ENCODE measurements around the gene TIMP3. TPM values are rescaled to one million over a fixed set of nuclear protein-coding genes. Genes with fewer than 3 reads are reported as not detected.

Gene TIMP3
- total and polyA plus RNA-seq, 2 donors (not counting 1 experiment from before 2014, with no cell fraction given): 242 to 375 TPM

DNA sequence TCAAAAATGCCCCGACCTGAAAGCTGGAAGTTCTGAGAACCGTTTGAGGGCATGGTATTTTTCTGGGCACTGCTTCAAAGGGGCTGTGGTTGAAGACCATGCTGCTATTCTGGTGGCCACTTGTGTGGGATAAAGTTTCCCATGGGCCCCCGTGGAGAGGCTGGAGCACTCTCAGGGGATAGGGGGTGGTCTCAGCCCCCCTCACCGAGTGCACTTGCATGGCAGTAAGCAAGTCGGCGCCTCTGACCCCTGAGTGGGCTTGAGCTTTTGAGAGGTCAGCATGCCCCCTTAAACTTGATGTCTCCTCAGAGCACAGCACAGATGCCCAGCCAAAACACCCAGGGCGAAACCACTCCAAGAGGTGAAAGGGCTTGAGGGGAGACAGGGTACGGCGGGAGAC lies 35.6 kb downstream of the TIMP3 start:
- Histone ChIP-seq H3K27ac (ENCODE audit: insufficient read depth, low read length) (no peak overlapping the region), H3K4me1 (ENCODE audit: control insufficient read depth, extremely low read depth, insufficient read depth, low read length) (no peaks in the 10 kb centered on the region), H3K27me3 (ENCODE audit: control insufficient read depth, insufficient read depth, low read length) (no peaks in the 10 kb centered on the region), H3K36me3 (ENCODE audit: control insufficient read depth, insufficient read depth, low read length) (peaks cover 4% of the 10 kb centered on the region), H4K20me1 (ENCODE audit: control insufficient read depth, extremely low read depth, insufficient read depth, low read length) (peaks cover 5% of the 10 kb centered on the region), H3K79me2 (ENCODE audit: control insufficient read depth, insufficient read depth, low read length) (peaks cover 2% of the 10 kb centered on the region), H2AFZ (ENCODE audit: low read length) (no peak overlapping the region), H3K4me2 (ENCODE audit: extremely low read depth, insufficient read depth, low read length) (no peak overlapping the region), H3K4me3 (replicated peaks in 1 of 4; ENCODE audit: control extremely low read depth in 1 of 4, insufficient read depth in 1 of 4, low read depth in 3 of 4, low read length in 4 of 4) (no peak overlapping the region), H3K9me3 (ENCODE audit: control insufficient read depth, insufficient read depth, low read depth, low read length) (no peaks in the 10 kb centered on the region), H3K9ac (ENCODE audit: insufficient read depth, low read length) (no peak overlapping the region)
- no peak for DNase-seq (ENCODE audit: low read depth in 2 of 2)
- TF ChIP-seq, protein P1, sequence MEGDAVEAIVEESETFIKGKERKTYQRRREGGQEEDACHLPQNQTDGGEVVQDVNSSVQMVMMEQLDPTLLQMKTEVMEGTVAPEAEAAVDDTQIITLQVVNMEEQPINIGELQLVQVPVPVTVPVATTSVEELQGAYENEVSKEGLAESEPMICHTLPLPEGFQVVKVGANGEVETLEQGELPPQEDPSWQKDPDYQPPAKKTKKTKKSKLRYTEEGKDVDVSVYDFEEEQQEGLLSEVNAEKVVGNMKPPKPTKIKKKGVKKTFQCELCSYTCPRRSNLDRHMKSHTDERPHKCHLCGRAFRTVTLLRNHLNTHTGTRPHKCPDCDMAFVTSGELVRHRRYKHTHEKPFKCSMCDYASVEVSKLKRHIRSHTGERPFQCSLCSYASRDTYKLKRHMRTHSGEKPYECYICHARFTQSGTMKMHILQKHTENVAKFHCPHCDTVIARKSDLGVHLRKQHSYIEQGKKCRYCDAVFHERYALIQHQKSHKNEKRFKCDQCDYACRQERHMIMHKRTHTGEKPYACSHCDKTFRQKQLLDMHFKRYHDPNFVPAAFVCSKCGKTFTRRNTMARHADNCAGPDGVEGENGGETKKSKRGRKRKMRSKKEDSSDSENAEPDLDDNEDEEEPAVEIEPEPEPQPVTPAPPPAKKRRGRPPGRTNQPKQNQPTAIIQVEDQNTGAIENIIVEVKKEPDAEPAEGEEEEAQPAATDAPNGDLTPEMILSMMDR (conservative IDR thresholded peaks at IDR 0.05 in 1 of 2, IDR thresholded peaks at IDR 0.05 in 1 of 2; ENCODE audit: low read depth in 1 of 2, low read length in 2 of 2): no peak
- no peak for TF ChIP-seq EZH2 (IDR thresholded peaks at IDR 0.05; ENCODE audit: low read length, missing control alignments)

DNA sequence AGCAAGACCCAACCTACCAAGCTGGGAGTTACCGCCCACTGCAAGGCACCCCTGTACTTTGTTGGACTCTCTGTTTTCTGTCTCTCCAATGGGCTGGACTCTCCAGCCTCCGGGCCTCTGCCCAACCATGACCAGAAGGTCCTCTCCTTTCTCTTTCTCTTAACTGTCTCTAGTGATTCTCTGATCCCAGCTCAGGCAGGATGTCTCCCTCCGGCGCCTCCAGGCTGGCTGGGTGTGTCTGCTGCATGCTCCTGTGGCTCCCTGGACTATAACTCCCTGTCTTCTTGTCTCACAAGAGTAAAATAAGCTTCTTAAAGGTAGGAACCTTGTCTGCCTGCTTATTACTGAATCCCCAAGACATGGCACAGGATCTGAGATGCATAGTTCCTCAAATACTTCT lies 36.3 kb downstream of the TIMP3 start:
- Histone ChIP-seq H3K4me2 (ENCODE audit: extremely low read depth, insufficient read depth, low read length) (no peak overlapping the region), H3K36me3 (ENCODE audit: control insufficient read depth, insufficient read depth, low read length) (peaks cover 4% of the 10 kb centered on the region), H2AFZ (ENCODE audit: low read length) (no peak overlapping the region), H3K27me3 (ENCODE audit: control insufficient read depth, insufficient read depth, low read length) (no peaks in the 10 kb centered on the region), H3K4me1 (ENCODE audit: control insufficient read depth, extremely low read depth, insufficient read depth, low read length) (peaks cover 2% of the 10 kb centered on the region), H3K79me2 (ENCODE audit: control insufficient read depth, insufficient read depth, low read length) (peaks cover 2% of the 10 kb centered on the region), H4K20me1 (ENCODE audit: control insufficient read depth, extremely low read depth, insufficient read depth, low read length) (peaks cover 5% of the 10 kb centered on the region), H3K9ac (ENCODE audit: insufficient read depth, low read length) (no peak overlapping the region), H3K4me3 (replicated peaks in 1 of 4; ENCODE audit: control extremely low read depth in 1 of 4, insufficient read depth in 1 of 4, low read depth in 3 of 4, low read length in 4 of 4) (no peak overlapping the region), H3K27ac (ENCODE audit: insufficient read depth, low read length) (no peak overlapping the region), H3K9me3 (ENCODE audit: control insufficient read depth, insufficient read depth, low read depth, low read length) (no peaks in the 10 kb centered on the region)
- TF ChIP-seq, protein P1 (conservative IDR thresholded peaks at IDR 0.05 in 1 of 2, IDR thresholded peaks at IDR 0.05 in 1 of 2; ENCODE audit: low read depth in 1 of 2, low read length in 2 of 2): no peak
- TF ChIP-seq EZH2 (IDR thresholded peaks at IDR 0.05; ENCODE audit: low read length, missing control alignments): no peak
- no peak for DNase-seq (ENCODE audit: low read depth in 2 of 2)

DNA sequence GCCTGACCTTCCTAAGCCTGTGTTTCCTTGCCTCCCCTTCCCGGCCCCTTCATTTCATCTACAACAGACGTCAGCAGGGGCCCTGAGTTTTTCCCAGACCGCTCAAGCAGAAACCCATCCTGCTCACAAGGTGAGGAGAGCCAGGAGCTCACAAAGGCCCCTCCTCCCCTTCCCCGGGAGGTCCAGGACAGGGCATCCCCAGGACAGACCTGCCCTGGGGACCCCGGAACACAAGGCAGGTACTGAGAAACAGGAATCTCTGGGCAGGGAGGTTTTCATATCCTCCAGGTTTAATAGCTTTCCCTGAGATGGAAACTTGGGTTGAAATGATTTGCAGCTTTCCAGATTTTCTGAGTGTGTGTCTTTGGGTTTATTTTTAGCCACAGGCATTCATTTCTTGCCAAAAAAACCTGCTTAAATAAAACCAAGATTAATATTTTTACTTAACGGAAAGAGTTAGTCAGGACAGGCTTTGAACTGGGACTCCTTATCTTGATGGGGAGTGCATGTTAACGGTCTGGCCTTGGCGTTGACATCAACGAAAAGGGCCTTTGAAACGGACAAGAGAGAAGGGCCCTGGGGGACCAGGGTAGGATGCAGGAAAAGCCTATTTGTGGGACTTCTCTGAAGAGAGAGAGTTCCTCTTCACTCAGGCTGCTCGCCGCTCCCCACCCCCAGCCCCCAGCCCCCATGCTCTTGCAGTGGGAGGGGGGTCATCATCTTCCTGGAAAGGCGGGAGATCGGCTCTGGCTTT lies 38.5 kb downstream of the TIMP3 start:
- no peak overlapping the region for H3K9ac ChIP-seq (ENCODE audit: insufficient read depth, low read length)

More for the DNA sequence above, 38.5 kb downstream of the TIMP3 start:
- Histone ChIP-seq H2AFZ (ENCODE audit: low read length) (no peak overlapping the region), H3K27me3 (ENCODE audit: control insufficient read depth, insufficient read depth, low read length) (no peaks in the 10 kb centered on the region), H3K4me1 (ENCODE audit: control insufficient read depth, extremely low read depth, insufficient read depth, low read length) (peaks cover 2% of the 10 kb centered on the region), H3K36me3 (ENCODE audit: control insufficient read depth, insufficient read depth, low read length) (no peaks in the 10 kb centered on the region), H3K79me2 (ENCODE audit: control insufficient read depth, insufficient read depth, low read length) (peaks cover 2% of the 10 kb centered on the region), H3K9me3 (ENCODE audit: control insufficient read depth, insufficient read depth, low read depth, low read length) (no peaks in the 10 kb centered on the region), H3K4me3 (replicated peaks in 1 of 4; ENCODE audit: control extremely low read depth in 1 of 4, insufficient read depth in 1 of 4, low read depth in 3 of 4, low read length in 4 of 4) (no peak overlapping the region), H4K20me1 (ENCODE audit: control insufficient read depth, extremely low read depth, insufficient read depth, low read length) (peaks cover 5% of the 10 kb centered on the region), H3K27ac (ENCODE audit: insufficient read depth, low read length) (no peak overlapping the region), H3K4me2 (ENCODE audit: extremely low read depth, insufficient read depth, low read length) (no peak overlapping the region)
- DNase-seq (ENCODE audit: low read depth in 2 of 2): peak in 1 of 2 donors; percentile 91
- TF ChIP-seq EZH2 (IDR thresholded peaks at IDR 0.05; ENCODE audit: low read length, missing control alignments): no peak
- TF ChIP-seq, protein P1 (conservative IDR thresholded peaks at IDR 0.05 in 1 of 2, IDR thresholded peaks at IDR 0.05 in 1 of 2; ENCODE audit: low read depth in 1 of 2, low read length in 2 of 2): no peak
